GM12892 (cell line): ENCODE results near the gene CAPN3. TPM values are rescaled to one million over a fixed set of nuclear protein-coding genes. Genes with fewer than 3 reads are reported as not detected.
"Not testable (repeated sequence)": the region's sequence is repeated elsewhere in the genome, so short reads cannot be mapped to it uniquely, and the experiment has no call there.

Source experiments
- DNase-seq: peaks from one replicate; pipeline ENCODE4 v3.0.0; 2011; ENCODE audit not compliant: insufficient read length
- FAIRE-seq: peaks from 2 replicates; lab custom pipeline; 2011; peaks lifted over from hg19 to GRCh38; lab: Jason Lieb, UNC
- POLR2A ChIP-seq: IDR thresholded peaks from 2 replicates; pipeline ENCODE4 v1.6.1; 2011; ENCODE audit warnings: low read depth, low read length, control low read depth
- POLR2AphosphoS5 ChIP-seq: IDR thresholded peaks from 2 replicates; pipeline ENCODE4 v1.6.1; 2011; ENCODE audit warnings: low read depth, low read length, control low read depth
- TAF1 ChIP-seq: IDR thresholded peaks from 2 replicates; pipeline ENCODE4 v1.6.1; 2011; ENCODE audit warnings: low read depth, mild to moderate bottlenecking, control low read depth, low read length, borderline replicate concordance
- polyA plus RNA-seq: library from polyadenylated mRNA; unstranded; fragments of >200 nt; gene quantifications from one replicate; pipeline ENCODE4 v1.2.1, GENCODE V29; 2012; ENCODE audit warnings: missing spikeins, inconsistent platforms; ENCODE audit not compliant: missing spikeins

CAPN3 gene
- 10.6 TPM for polyA plus RNA-seq

GRCh38 chr15:42359249-42359648 is at the start of gene CAPN3:
Gene CAPN3, plus strand, starts transcription at chr15:42359501. Its CDS starts 305 bp downstream, at chr15:42359806.
- DNase-seq (no peak), FAIRE-seq (no peak)
- TF ChIP-seq TAF1 = no peak
- TF ChIP-seq POLR2AphosphoS5 = no peak

DNA sequence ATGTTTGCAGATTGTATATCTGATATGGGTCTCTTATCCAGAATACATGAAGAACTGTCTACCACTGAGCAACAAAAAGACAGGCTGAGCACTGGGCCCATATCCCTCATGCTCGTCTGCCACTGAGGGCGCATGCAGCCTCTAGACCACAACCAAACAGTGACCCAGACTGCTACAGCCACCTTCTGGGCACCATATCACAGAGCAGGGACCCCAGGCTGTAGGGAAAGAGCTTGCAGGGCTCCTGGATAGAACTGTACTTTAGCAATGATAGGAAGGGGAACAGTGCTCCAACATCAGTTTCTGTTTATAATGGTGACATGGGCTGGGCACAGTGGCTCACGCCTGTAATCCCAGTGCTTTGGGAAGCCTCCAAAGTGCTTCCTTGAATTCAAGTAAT is 45.8 kb upstream of the CAPN3 start:
- DNase-seq = no peak
- TF ChIP-seq POLR2AphosphoS5 = no peak
- TF ChIP-seq POLR2A = no peak
- no peak for TF ChIP-seq TAF1
- no peak for FAIRE-seq

DNA sequence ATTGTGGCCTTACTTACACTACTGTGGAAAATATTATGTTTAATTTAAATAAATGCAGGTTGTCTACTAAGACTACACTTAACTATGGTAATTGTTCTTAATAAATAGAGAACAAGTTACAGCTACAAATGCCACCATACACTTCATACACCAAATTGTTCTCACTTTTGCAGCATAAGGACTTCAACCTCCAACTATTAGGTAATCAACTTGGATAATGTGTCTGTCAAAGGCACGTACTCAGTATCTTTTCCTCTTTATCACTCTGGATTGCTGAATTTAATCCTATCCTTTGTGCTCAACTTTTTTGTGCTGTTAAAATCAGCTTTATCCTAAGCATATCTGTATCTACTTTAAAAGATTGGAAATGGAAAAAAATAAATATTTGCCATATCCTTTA is 44.5 kb upstream of the CAPN3 start:
- no peak for TF ChIP-seq POLR2A
- no peak for TF ChIP-seq TAF1
- TF ChIP-seq POLR2AphosphoS5 = no peak
- no peak for DNase-seq
- FAIRE-seq = no peak

DNA sequence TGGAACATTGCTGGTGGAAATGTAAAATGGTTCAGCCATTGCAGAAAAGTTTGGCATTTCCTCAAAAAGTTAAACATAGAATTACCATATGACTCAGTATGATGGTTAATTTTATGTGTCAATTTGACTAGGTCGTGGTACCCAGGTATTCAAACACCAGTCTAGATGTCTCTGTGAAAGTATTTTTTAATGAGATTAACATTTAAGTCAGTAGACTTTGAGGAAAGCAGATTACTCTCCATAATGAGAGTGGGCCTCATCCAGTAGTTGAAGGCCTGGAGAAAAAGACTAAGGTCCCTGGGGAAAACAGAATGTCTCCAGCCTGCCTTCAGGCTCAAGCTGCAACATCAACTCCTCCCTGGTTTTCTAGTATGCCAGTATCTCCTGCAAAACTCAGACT is 43.8 kb upstream of the CAPN3 start:
- DNase-seq = no peak
- TF ChIP-seq POLR2AphosphoS5 (no peak), POLR2A (no peak), TAF1 (no peak)
- no peak for FAIRE-seq

- FAIRE-seq = not testable (repeated sequence)
These were observed 43.0 kb upstream of the CAPN3 start for GRCh38 chr15:42316282-42316805.

DNA sequence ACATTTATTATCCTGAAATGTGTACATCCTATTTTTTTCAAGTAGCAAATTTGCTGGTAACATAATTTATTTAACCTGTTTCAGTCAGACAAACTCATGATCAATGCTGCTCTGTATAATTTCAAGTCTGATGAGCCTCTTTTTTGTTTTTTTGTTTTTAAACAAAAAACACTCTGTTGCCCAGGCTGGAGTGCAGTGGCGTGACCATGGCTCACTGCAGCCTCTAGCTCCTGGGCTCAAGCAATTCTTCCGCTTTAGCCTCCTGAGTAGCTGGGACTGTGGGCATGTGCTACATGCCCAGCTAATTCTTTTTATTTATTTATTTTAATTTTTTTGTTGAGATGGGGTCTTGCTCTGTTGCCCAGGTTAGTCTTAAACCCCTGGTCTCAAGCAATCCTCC is 40.1 kb upstream of the CAPN3 start:
- no peak for DNase-seq
- FAIRE-seq = no peak
- TF ChIP-seq TAF1 (no peak), POLR2AphosphoS5 (no peak), POLR2A (no peak)

More at GRCh38 chr15:42316282-42316805, 43.0 kb upstream of the CAPN3 start:
- not testable (repeated sequence) for DNase-seq

GRCh38 chr15:42324308-42324707 is 35.0 kb upstream of the CAPN3 start:
- FAIRE-seq (no peak), DNase-seq (no peak)
- no peak for TF ChIP-seq POLR2A
- TF ChIP-seq TAF1 = no peak
- no peak for TF ChIP-seq POLR2AphosphoS5

- FAIRE-seq (no peak), DNase-seq (no peak)
- TF ChIP-seq POLR2A = no peak
These were observed 30.1 kb upstream of the CAPN3 start for GRCh38 chr15:42329161-42329560.

GRCh38 chr15:42329992-42330391 is 29.3 kb upstream of the CAPN3 start:
- TF ChIP-seq POLR2A (no peak), TAF1 (no peak), POLR2AphosphoS5 (no peak)
- FAIRE-seq (no peak), DNase-seq (no peak)

DNA sequence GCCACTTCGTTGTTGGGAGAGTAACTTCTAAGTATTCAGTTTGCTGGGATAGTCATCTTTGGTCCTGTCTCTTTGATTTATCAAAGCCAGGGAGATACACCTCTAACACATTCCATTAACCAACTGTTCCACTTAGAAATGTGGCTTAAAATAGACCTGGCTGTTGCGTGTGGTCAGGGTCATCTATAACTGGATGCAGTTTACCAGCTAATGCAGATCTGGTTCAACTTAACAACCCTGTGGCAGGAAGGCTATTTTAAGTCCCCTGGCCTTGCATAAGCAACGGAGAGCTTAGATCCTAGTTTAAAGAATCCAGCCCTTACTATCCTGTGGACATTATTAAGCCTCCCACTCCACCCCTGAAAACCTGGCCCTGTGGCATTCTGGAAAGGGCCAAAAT is 28.1 kb upstream of the CAPN3 start:
- TF ChIP-seq POLR2AphosphoS5 (no peak), TAF1 (no peak), POLR2A (no peak)
- DNase-seq (no peak), FAIRE-seq (no peak)

- TF ChIP-seq POLR2A = no peak
- TF ChIP-seq POLR2AphosphoS5 = no peak
These were observed 27.0 kb upstream of the CAPN3 start for GRCh38 chr15:42332331-42332730.

GRCh38 chr15:42335074-42335473 is 24.2 kb upstream of the CAPN3 start:
- FAIRE-seq = no peak
- TF ChIP-seq TAF1 (no peak), POLR2AphosphoS5 (no peak), POLR2A (no peak)

More at GRCh38 chr15:42332331-42332730, 27.0 kb upstream of the CAPN3 start:
- DNase-seq = no peak
- FAIRE-seq = no peak

DNA sequence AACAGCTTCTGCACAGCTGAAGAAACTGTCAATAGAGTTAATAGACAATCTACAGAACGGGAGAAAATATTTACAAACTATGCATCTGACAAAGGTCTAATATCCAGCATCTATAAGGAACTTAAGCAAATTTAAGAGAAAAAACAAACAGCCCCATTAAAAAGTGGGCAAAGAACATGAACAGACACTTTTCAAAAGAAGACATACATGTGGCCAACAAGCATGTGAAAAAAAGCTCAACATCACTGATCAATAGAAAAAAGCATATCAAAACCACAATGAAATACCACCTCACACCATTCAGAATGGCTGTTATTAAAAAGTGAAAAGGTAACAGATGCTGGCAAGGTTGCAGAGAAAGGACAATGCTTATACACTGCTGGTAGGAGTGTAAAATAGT is 22.7 kb upstream of the CAPN3 start:
- FAIRE-seq, DNase-seq: not testable (repeated sequence)

More at GRCh38 chr15:42335074-42335473, 24.2 kb upstream of the CAPN3 start:
- no peak for DNase-seq

DNA sequence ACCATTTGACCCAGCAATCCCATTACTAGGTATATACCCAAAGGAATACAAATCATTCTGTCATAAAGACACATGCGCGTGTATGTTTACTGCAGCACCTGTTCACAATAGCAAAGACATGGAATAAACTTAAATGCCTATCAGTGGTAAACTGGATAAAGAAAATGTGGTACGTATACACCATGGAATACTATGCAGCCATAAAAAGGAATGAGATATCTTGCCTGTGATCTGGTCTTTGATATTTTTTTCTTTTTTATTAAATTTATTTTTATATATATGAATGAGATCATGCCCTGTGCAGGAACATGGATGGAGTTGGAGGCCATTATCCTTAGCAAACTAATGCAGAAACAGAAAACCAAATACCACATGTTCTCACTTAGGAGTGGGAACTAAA is 22.2 kb upstream of the CAPN3 start:
- FAIRE-seq = not testable (repeated sequence)

More for the DNA sequence above, 22.2 kb upstream of the CAPN3 start:
- not testable (repeated sequence) for DNase-seq
